Dedifferentiated amniotic fluid mesenchymal stem cell (primary cell): ENCODE measurements around the gene AKIRIN2.

Experiments
- DNase-seq: peaks from one replicate; pipeline ENCODE4 v3.0.0-alpha.2; 2016; ENCODE audit errors: extremely low spot score

AKIRIN2 gene

DNA sequence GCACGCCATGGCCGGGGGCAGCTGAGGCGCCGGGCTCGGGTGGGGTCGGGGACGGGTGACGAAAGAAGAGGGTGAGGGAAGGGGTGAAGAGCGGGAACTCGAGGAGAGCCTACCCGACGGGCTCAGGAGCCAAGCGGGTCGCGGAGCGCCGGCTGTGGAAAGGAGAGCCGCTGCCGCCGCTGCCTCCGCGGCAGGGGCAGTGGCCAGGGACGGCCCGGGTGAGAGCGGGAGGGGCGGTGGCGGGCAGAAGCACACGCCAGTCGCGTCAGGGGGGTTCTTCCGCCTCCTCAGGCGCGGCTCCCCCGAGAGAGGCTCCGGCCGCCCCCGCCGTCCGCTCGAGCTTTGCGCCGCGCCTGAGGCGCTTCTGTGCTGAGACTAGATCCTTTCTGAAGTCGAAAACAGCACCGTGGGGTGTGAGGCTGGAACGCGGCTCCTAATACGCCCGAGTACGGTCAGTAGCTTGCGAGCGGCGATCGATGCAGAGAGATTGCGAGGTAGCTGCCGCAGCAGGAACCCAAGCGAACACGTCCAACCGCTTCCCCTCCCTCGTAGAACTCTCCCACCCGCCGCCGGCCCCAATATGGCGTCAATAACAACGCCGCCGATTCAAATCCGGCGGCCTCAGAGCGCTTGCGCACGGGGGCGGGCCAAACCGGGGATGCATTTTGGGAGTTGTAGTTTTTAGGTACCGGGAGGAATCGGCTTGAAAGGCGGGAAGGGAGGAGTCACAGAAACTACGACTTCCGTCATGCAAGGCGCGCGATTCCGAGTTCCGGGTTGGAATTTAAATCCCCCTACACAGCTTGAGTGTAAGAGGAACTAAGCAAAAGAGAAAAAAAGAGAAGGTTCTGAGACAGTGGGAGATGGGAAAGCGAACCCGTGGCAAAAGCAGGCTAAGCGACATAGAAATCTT, at the start of gene AKIRIN2:
Gene AKIRIN2 (minus strand): TSS at position 558 of the 913 bp plus-strand sequence. CDS start 549 bp downstream, at position 9.
- peak; percentile 100 for DNase-seq

DNA sequence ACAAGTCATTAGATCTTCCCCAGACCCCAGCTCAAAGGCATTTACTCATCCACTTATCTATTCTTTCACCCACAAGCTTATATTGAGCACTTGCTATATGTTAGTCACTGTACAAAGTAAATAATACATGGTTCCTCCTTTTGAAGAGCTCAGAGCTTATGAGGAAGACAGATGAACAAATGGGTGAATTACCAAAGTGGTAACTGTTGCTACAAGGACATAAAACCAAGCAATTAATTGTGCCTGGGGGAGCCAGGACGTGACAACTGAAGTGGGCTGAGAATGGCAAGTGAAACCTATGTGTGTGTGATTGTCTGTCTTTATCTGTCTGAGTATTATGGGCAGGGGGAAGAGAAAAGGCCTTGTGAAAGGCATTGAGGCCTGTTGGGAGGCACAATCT, 45.6 kb upstream of the AKIRIN2 start:
- no peak for DNase-seq

DNA sequence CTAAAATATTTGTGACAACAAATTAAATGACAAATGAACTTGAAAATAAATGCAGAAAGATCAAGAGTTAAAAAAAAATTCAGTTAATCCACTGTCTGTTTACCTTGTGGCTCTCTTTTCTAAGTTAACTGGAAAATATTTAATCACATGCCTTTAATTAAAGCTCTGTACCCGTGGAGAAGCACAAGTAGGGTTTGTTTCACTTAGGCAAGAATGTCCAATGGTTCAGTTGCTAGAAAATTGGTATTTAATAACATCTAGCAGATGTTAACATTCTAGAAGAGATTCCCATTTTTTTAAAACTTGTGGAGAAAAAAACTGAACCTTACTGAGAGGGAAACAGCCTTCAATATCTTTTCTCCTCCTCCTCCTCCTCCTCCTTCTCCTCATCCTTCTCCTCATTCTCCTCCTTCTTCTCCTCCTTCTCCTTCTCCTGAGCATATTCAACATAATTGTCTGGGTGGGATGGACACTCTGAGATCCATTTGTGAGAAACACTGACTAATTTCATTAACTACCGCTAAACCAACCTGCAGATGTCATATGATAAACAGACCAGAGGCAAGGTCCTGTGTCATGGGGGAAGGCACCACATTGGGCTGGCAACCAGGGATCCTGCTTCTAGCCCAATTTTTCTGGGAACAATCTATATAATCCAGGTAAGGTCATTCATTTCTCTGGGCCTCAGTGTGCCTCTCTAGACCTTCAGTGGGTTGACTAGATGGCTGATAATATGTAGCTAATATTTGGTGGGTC, 44.1 kb upstream of the AKIRIN2 start:
- DNase-seq = no peak

DNA sequence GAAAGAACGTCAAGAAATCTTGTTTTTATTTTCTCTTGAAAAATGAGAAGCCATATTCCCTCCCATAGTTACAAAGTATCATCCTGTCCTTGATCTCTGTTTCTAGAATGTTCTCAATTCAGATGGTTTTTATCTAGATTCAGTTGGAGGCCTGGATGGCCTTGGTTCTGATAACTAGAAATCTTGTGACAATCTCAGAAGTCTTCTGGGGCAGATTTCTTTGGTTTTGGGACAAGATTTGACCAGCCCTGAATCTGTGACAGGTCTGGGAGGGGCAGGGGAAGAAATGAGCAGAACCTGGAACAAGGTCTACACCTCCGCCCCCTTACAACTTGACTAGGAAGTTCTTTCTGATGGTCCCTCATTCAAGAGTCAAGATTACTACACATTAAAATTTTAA, 41.4 kb upstream of the AKIRIN2 start:
- no peak for DNase-seq

DNA sequence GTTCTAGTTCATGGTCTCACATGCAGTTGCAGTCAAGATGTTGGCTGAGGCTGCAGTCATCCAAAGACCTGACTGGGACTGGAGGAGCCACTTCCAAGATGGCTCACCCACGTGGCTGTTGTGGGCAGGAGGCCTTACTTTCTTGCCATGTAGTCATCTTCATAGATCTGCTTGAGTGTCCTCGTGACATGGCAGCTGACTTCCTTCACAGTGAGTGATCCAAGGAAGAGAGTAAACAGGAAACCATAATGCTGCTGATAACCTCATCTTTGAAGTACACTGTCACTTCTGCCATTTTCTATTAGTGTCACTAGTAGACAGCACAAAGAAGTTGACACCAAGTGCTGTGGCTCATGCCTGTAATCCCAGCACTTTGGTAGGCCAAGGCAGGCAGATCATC, 40.1 kb upstream of the AKIRIN2 start:
- DNase-seq = no peak

DNA sequence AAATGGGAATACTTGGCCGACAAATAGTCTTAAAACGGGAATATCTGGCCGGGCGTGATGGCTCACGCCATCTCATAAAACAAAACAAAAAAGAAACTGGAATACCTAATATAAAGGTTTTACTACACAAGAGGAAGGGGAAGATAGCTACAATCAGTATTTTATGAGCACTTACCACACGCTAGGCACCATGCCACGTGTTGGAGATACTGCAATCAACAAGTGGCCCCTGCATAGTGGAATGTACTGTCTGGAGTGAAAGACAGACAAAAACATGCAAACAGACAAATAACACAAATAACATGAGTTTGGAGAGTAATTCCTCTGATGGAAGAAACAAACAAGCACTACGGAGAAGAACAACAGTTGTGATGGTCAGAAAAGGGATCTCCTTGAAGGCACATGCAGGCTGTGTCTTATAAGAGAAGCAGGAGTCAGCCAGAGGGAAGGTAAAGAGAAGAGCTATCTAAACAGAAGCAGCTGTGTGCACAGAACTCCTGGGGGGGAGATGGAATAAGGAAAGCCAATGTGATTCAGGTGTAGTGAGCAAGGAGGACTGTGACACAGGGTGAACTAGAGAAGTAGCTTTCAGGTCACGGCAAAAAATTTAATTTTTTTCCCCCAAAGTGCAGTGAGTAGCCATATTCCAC, 39.1 kb upstream of the AKIRIN2 start:
- no peak for DNase-seq

DNA sequence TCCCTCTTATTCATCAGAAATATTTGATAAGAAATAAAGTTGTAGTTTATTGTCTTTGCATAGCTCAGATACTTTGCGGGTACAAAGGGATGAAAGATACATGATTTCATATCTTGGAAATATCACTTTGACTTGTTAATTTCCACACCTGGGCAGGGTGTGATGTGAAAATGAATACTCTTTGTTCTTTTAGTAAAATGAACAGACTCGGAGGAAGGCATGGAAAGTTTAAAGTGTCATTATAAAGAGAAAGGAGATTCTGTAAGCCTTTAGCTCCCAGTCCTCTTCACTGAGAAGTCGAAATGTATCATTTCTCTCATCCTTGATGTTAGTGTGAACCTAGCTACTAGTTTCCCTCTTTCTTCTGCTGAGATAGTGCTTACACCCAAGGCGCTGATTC, 36.7 kb upstream of the AKIRIN2 start:
- no peak for DNase-seq

DNA sequence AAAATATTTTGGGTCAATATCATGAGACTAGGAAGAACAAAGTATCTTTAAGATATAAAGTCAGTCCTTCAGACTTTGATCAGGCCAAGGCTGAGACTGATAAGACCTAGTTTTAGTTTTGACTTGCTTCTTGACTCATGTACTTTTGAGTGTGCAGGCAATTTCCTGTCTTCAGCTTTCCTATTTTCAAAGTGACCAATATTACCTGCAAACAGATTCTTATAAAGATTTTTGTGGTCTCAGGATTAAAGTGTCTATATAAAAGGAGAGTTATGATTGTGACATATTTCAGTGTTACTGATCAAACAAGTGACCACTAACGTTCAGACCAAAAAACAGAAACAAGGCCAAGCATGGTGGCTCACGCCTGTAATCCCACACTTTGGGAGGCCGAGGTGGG, 36.0 kb upstream of the AKIRIN2 start:
- no peak for DNase-seq

DNA sequence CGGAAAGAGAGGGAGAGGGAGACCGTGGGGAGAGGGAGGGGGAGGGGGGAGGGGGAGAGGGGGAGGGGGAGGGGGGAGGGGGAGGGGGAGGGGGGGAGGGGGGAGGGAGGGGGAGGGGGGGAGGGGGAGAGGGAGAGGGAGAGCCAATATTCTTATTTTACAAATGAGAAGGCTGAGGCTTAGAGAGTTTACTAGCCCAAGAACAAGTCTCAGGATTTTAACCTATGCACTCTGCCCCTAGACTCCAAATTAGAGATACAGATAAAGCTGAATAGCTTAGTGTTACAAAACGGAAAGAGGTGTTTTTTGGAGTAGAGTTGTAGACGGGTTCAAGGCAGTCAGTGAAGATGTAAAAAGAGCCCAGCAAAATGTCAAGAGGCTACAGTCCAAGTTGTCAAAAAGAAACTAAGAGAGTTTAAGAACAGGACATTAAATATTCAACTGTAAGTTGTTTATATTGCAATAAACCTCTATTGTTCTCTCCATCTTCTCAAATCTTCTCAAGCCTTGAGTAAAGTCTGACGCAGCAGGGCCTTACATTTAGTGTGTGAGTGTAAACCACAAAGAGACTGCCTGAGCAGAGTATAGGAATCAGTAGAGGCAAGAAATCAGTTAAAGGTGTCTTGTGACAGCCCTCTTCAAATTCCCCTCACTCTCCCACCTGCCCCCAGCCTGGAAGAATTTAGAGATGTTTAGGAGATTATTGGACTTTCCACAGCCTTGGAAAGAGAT, 34.9 kb upstream of the AKIRIN2 start:
- no peak for DNase-seq

DNA sequence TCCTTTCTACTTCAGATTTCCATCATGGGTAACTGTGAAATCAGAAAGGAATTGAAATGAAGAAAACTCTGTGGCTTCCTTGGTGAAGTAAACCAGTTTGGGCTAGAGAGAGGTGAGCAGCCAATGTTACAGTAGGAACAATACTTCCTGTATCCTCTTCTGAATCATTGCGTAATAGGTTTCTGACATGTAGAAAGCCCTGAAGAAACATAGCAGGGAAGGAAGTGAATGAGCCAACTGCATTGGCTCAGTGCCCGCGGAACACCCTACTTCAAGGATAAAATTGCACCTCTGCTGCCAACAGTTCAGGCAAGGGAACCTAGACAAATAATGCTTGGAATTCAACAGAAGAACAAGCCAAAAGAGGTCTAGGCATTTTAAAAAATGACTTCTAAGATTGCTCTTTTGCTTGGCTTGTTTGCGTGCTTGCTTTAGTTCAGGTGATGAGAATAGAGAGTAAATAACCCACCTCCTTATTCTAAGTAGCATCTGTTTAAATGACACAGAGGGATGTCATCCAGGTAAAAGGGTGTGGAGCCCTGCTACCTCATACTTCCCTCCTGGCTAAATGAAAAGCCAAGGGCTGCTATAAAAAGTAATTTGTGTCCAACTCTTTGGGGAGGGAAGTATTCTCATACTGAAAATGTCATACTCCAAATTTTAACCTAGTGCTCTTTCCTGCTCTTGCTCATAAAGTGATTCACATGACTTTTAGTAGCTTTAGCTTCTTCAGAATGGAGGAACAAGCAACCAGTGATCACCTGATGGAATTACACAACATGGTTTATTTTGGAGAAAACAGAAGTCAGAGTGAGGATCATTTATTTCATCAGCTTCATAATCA, 30.0 kb upstream of the AKIRIN2 start:
- DNase-seq = peak; percentile 92

DNA sequence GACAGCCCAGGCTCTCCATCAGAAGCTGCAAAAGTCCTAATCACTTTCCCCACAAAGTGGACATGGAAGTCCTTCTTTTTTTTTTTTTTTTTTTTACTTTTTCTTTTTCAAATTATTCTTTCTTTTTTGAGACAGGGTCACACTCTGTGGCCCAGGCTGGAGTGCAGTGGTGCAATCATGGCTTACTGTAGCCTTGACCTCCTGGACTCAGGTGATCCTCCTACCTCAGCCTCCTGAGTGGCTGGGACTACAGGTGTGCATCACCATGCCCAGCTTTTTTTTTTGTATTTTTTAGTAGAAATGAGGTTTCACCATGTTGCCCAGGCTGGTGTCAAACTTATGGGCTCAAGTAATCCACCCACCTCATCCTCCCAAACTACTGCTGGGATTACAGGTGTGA, 29.0 kb upstream of the AKIRIN2 start:
- DNase-seq = no peak

DNA sequence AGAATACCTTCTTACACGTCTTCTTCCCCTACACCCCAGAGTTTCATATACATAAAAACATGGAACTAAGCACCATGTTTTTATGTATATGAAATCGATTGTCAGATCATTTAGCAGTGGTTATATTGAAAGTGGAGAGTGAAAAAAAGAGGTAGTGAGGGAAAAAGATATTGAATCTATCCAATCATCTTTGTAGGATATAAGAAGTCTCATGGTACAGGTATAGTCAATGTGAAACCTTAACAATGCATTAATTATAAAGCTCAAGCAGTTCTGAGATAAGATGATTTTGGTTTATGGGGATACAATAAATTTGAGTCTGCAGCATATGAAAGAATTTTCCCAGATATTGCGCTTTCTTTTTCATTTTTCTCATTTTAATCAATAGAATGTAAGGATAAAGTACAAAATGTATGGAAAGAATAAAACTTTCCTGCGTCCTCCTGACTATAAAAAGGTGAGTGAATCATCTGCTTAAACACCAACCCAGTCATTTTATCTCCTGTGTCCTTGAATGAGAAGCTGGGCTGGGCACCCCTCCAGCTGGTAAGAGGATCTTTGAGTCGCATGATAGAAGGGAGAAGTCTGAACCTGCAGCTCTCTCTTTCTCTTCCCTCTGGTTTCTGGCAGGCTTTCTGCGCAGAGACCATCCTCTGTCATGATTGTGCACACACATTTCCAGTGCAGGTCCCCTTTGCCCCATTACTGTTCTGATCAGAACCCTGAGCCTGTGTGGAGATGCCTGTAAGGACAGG, 28.1 kb upstream of the AKIRIN2 start:
- DNase-seq = no peak

DNA sequence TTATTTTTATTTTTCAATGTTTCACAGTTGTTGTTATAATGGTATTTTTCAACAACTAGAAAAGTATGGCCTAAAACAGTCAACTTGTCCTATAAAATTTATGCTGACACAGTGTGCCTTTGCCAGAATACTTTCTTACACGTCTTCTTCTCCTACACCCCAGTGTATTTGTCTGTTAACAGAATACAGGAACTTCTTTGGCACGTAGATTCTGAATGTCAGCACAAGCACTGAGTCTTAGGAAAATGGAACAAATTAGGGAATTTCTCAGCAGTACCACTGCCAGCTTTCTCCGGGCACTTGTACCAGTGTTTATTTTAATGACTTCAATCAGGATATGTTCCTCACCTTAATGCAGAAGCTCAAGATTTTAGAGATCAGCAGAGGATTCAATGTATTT, 26.7 kb upstream of the AKIRIN2 start:
- no peak for DNase-seq

DNA sequence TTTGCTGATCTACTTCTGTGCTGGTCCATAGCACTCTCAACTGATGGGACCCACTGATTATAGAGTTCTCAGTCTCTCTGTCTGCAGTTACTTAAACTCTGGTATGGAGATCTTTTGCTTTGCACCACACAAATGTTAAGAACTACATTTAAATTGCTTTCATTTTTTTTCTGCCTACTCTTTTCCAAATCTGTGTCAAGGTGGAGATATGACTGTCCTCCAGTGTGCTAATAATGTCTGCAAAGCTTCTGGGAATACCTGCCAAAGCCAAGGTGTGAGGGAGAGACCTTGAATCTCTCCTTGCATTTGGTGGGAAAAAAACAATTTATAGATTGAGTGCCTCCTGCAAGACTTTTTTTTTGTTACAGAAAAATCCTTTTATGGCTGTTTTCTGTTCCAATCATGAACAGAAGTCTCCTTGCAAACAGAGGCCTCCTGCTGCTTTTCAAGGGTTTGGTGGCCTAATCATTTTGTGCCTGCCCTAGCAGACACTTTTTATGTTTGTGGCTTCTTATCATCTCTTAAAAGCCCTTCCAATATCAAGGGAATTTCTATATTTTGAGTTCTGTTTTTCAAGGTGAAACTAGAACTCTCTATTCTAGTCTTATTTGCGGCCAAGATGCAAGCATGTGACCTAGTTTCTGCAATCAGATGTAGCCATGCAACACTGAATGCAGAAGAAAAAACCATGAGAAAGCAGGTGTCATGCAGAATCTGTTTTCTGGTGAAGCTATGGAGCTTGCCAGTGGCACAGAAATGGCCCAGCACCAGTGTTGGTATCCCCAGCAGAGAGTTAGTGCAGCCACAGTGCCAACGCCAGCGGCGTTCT, 23.2 kb upstream of the AKIRIN2 start:
- DNase-seq = no peak

DNA sequence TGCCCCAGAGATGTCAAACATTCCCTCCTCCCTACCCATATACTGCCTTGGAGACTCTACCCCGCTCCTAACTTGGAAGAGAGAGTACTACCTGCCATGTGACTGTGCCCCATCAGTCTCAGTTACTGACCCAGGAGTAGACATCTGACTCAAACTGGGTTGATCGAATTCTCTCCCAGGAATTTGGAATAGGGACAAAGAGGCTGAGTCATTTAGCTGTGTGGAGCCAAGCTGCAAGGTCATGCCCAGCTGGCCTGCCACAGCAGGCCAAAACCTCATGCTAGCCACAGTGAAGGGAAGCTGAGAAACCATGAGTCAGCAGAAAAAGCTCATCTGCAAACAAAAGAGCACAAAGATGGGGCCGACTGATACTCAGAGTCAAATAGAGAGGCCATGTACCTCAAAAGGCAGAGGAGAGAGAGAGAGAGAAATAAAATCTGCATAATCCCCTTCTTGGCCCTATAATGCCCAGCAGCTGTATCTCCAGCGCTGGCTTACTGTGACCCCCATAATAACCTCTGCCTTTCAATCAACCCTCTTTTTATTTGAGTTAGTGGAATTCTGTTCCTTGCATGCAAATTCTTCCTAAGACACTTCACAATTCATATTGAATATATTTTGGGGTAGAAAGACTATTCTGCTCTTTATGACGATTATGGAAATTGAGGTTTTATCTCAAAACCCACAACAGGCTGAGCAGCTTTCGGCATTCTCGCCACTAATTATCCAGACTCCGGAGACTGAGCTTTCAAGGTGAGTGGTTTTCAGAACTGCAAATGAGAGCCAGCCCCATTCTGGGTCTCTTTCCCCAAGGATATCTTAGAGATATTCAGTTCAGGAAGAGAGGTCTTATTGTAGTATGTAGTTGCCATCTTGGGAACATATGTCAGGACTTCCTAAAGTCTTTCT, 21.4 kb upstream of the AKIRIN2 start:
- peak; percentile 97 for DNase-seq

DNA sequence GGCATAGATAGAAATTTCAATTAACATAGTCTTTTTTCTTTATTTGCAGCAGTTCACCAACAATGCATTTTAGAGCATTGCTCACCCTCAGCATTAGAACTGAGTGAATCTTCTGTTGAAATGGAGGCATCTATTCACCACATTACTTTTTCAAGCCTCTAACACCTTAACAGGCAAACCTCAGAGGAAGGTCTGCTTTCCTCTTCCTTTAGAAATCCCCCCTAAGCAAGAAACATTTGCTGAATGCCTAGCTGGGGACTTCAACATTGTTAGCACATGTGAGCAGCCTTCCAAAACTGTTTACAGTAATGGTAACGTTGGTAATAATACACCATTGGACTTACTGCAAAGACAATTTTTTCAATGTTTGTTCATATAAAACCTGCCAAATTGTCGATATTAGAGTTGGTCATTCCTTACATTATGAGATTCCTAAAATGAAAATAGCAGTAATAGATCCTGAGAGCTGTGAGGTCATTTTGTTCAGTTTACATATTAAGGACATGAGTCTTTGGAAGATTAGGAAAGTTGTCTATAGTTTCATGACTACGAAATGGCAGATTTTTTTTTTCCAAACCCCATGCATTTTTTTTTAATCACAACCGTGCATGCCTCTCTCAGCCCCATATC, 20.6 kb upstream of the AKIRIN2 start:
- no peak for DNase-seq

DNA sequence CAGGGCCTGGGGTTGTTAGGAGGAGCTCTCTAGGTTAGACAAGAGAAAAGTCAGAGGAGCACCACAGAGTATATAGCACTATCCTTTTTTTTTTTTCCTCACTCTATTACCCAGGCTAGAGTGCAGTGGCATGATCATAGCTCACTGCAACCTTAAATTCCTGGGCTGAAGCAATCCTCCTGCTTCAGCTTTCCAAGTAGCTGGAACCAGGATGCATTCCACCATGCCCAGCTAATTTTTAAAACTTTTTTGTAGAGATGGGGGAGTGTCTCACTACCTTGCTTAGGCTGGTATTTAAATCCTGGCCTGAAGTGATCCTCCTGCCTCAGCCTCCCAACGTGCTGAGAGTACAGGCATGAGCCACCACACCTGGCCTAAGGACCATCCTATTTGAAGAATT, 19.3 kb upstream of the AKIRIN2 start:
- DNase-seq = no peak
